Erythroblast (primary cell): ENCODE results near the gene CRY2.

Source experiments
- GATA1 ChIP-seq: IDR thresholded peaks from 2 replicates; pipeline ENCODE4 v1.6.1; 2011; ENCODE audit warnings: low read depth, mild to moderate bottlenecking, control low read depth, low read length, moderate library complexity
- POLR2A ChIP-seq: IDR thresholded peaks from 2 replicates; pipeline ENCODE4 v1.6.1; 2011; ENCODE audit warnings: mild to moderate bottlenecking, low read length

- TF ChIP-seq POLR2A (peak; percentile 94), GATA1 (no peak)
Observed at GRCh38 chr11:45846974-45847910, at the start of gene CRY2.
